ENCODE data around the gene LDAF1. TPM values are rescaled to one million over a fixed set of nuclear protein-coding genes. Genes with fewer than 3 reads are reported as not detected.

The LDAF1 gene
- total RNA-seq, 1 experiment from 2014 or later, result 18.7 TPM

GRCh38 chr16:21217121-21217520, 58.6 kb downstream of the LDAF1 start:
- no peak overlapping the region for H3K9ac ChIP-seq (ENCODE audit: extremely low read depth, insufficient read length, low read length)
- H2AFZ ChIP-seq (ENCODE audit: low read length), result no peak overlapping the region
- H3K79me1 ChIP-seq (ENCODE audit: insufficient read depth, low read depth, low read length, poor library complexity, severe bottlenecking), result no peaks in the 10 kb centered on the region
- H3K27me3 Mint-ChIP-seq (ENCODE audit: low read depth), result peaks cover 7% of the 10 kb centered on the region
- peaks cover 28 to 29% of the 10 kb centered on the region in 2 experiments for H3K4me1 Mint-ChIP-seq
- H2BK12ac ChIP-seq (ENCODE audit: insufficient read length, low read depth, low read length), result no peak overlapping the region
- no peaks in the 10 kb centered on the region for H3K9me3 ChIP-seq (ENCODE audit: control insufficient read depth, low read depth, low read length)
- peaks cover 3 to 5% (median 5%) of the 10 kb centered on the region in 3 experiments; a peak in 6 of 7 replicates for H3K36me3 Mint-ChIP-seq (ENCODE audit: insufficient read depth in 1 of 3, low read depth in 3 of 3)
- H3K9me3 Mint-ChIP-seq, result peaks cover 8 to 10% of the 10 kb centered on the region in 2 experiments
- no peak overlapping the region for H3K27ac ChIP-seq (ENCODE audit: insufficient read length, low read depth, low read length)
- H3K23ac ChIP-seq (ENCODE audit: insufficient read length, low read depth, low read length), result no peak overlapping the region
- TF ChIP-seq CTCF (conservative IDR thresholded peaks at IDR 0.05), result no peak
- no peak overlapping the region for H4K8ac ChIP-seq (replicated peaks; ENCODE audit: insufficient read length, low read depth, low read length)
- no peak overlapping the region for H3K4ac ChIP-seq (ENCODE audit: low read depth, low read length)
- H2BK5ac ChIP-seq (ENCODE audit: insufficient read length, low read length), result no peak overlapping the region
- no peak overlapping the region for H3T11ph ChIP-seq (ENCODE audit: low read length)
- no peak overlapping the region for H3K56ac ChIP-seq (ENCODE audit: insufficient read length, low read depth, low read length)
- H3K4me2 ChIP-seq (ENCODE audit: insufficient read depth, insufficient read length, low read length), result no peak overlapping the region
- H4K20me1 ChIP-seq (ENCODE audit: control insufficient read depth, insufficient read depth, insufficient read length), result no peaks in the 10 kb centered on the region
- no peak overlapping the region for H3K14ac ChIP-seq (ENCODE audit: insufficient read depth, low read length)
- no peak overlapping the region for H3K18ac ChIP-seq (ENCODE audit: insufficient read length, low read depth, low read length)
- H3K23me2 ChIP-seq (ENCODE audit: insufficient read length, low read depth, low read length, poor library complexity, severe bottlenecking), result no peaks in the 10 kb centered on the region
- no peaks in the 10 kb centered on the region for H3K79me2 ChIP-seq (ENCODE audit: insufficient read depth, low read length)
- H3K4me1 ChIP-seq (ENCODE audit: insufficient read depth, low read length), result no peaks in the 10 kb centered on the region; the same call in 1 of the 2 replicates
- H3K4me3 Mint-ChIP-seq, result no peak overlapping the region
- no peak overlapping the region for H4K91ac ChIP-seq (ENCODE audit: insufficient read length, low read depth, low read length)
- no peak for DNase-seq
- WGBS (ENCODE audit: extremely low coverage, insufficient read length, low lambda C conversion rate), result no CpG with 5 or more reads among the region's 2 CpGs
- H2AK5ac ChIP-seq (ENCODE audit: insufficient read length, low read length), result no peak overlapping the region
- no peak overlapping the region for H4K5ac ChIP-seq (ENCODE audit: insufficient read length, low read depth, low read length)
- no peaks in the 10 kb centered on the region; the same call in 1 of the 2 replicates for H3K27me3 ChIP-seq (ENCODE audit: insufficient read depth, low read length)
- no peak overlapping the region for H2BK120ac ChIP-seq (ENCODE audit: low read depth, low read length, poor library complexity, severe bottlenecking)
- H2BK15ac ChIP-seq (ENCODE audit: low read depth, low read length), result no peak overlapping the region
- H3K27ac Mint-ChIP-seq, result no peak overlapping the region
- no peak overlapping the region for H2BK20ac ChIP-seq (ENCODE audit: low read depth, low read length, poor library complexity, severe bottlenecking)
